A172 (cell line): ENCODE results near the gene NBEAL2. TPM values are rescaled to one million over a fixed set of nuclear protein-coding genes. Genes with fewer than 3 reads are reported as not detected.
A peak's percentile ranks its signal among the peaks of the same experiment; 100 is the strongest.

Experiments
- DNase-seq: peaks from one replicate; pipeline ENCODE4 v3.0.0-alpha.2; 2015; ENCODE audit warnings: low spot score
- total RNA-seq: library from RNA; depleted of rRNA; stranded (reverse); fragments of >200 nt; shearing (Covaris generic); gene quantifications from 2 replicates; pipeline ENCODE4 v1.2.3, GENCODE V29; 2014

The NBEAL2 gene
- total RNA-seq, 1 experiment from 2014 or later: 10.9 TPM

DNA sequence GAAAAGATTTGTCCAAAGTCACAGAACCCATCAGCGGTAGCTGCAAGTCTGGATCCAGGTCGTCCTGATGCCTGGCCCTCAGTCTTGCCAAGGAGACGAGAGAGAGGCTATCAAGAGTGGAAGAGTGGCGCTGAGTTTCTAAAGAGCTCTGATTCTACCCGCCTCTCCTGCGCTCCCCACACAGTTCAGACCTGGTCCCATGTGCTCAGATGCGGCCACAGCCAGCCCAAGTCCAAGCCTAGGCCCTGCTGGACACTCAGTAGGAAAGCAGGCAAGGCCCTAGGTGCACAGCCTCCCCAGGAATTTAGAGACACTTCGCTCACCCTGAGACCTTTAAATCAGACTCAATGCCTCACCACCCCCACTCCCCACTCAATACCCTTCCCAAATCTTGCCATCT lies 35.3 kb upstream of the NBEAL2 start:
- no peak for DNase-seq

DNA sequence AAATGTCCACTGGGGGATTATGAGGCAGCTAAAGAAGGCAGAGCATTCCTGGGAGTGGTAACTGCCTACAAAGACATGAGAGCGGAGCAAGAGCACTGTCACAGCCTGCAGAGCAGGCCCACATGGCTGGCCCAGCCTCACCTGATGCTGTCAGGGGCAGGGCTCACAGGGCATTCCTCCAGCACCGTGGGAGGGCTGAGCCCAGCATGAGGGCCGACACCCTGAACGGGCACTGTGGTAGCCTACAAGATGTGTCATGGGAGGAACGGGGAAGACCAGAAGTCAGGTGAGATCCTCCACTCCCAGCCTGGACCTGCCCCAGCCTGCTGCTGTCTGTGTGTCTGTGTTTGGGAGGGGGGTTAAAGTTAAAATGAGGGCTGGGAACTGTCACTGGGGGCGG lies 33.0 kb upstream of the NBEAL2 start:
- DNase-seq: no peak

DNA sequence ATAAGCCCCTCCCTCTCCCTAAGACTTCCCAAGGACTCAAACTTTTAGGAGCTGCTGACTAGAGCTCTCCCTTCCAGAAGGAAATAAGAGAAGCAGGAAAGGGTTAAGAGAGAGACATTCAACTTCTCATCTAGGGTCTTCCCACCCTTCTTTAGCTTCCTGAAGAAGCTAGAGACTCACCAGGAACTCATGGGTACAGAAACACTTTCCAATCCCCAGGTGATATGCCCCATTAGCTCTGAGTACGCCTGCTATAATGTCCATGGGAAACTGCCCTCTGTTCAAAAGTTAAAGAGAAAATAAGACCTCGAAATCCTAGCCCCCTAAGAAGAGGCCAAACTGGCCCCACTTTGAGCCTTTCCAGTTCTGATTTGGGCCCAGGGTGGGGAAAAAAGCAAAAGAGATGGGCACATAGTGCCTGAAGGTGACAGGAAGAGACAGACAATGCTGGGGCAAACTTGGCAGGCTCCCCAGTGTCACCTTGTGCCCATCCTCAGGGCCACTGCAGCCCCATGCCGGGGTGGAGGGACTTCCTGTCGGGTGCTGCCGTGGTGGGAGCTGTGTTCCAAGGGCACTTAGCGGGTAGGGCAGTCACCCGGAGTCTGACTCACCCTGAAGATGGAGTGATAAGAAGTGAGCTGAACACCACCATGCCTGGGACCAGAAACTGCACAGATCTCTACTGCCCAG lies 32.5 kb upstream of the NBEAL2 start:
- DNase-seq: peak; percentile 87

DNA sequence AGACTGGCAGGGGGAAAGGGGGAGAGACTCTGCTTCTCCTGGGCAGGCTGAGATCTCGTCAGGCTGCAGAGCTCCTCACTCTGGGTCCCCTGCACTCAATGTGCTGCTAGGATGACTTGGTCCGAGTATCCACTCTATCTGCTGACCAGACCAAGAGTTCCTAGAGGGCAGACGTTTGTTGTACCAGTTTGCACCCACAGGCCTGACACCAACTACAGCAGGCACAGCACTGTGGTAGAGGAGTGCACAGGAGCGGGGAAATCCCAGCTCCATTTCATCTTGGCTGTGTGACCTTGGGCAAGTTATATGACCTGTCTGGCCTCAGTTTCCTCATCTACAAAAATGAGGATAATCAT lies 31.9 kb upstream of the NBEAL2 start:
- no peak for DNase-seq

DNA sequence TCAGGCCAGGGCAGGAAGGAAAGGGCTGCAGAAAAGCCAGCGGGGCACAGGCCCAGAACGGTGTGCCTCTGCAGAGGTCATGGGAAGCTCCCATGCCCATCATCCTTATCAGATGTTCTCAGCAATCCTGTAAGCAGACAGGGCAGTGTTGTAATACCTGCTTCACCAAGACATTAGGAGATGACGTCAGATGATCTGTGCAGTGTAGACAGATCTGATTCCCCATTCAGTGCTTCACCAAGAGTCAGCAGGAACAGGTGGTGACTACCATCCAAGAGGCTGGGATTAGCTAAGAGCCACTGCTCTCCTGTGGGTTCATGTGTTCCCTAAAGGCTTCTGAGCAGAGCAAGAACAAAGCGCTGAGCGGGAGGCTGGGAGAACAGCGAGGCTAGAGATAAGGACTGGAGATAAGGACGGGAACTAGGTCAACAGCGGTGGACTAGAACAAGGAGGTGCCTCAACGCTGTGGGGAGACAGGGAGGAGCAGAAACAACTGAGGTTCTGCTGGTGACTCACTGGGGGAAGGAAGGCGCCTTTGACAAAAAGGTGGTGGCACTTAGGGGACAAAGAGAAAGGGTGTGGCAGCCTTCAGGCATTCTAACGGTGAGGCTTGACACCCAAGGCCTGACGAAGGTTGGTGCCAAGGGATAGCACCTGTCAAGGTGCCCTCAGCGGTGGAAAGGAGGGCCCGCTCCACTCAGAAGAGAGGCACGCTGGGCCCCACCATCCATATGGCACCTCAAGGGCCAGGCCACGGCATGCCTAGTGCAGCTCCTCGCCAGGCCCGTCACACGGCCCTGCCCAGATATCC lies 31.3 kb upstream of the NBEAL2 start:
- peak; percentile 82 for DNase-seq

DNA sequence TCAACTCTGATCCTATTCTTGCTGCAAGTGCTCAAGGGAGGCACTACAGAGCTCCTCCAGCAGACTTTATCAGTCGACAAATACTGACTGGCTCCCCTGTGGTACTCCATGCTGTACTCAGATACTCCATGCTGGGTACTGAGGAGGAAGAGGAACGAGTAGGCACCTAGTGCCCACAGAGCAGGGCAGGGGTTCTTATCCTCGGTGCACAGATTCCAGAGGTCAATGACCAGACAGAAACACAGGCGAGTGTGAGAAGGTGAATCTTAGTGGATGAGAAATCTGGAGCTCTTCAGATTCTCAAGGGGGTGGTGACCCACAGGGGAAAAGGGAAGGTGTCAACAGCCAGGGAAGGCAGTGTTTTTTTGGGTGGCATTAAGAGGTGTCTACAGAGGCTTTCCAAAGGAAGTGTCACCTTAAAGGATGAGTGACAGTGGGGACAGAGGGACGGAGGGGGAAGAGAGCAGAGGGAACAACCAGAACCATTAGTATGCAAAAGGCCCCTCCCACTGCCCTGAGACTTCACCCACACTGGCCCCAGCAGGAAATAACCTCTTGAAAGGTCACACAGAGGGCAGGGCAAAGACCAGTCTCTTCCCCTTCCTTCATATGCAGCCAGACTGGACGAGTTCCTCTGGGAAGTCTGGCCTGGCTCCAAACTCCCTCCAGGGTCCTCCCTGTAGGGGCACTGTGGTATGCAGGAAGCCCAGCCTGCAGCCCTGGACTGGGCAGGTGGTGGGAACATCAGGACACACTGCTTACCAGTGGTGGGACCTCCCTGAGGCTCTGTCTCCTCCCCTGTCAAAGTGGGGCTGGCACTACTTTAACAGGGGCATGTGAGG lies 30.4 kb upstream of the NBEAL2 start:
- peak; percentile 50 for DNase-seq

DNA sequence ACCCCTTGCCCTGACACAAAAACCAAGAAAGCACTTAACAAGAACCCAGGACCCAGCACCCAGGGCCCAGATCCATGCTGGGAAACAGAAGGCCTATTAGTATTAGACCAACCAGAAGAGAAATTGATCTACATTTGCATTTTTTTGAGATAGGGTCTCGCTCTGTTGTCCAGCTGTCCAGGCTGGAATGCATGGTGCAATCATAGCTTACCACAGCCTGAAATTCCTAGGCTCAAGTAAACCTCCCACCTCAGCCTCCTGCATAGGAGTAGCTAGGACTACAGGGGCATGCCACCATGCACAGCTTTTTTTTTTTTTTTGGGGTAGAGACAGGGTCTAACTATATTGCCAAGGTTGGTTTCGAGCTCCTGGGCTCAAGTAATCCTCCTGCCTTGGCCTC lies 29.3 kb upstream of the NBEAL2 start:
- no peak for DNase-seq

DNA sequence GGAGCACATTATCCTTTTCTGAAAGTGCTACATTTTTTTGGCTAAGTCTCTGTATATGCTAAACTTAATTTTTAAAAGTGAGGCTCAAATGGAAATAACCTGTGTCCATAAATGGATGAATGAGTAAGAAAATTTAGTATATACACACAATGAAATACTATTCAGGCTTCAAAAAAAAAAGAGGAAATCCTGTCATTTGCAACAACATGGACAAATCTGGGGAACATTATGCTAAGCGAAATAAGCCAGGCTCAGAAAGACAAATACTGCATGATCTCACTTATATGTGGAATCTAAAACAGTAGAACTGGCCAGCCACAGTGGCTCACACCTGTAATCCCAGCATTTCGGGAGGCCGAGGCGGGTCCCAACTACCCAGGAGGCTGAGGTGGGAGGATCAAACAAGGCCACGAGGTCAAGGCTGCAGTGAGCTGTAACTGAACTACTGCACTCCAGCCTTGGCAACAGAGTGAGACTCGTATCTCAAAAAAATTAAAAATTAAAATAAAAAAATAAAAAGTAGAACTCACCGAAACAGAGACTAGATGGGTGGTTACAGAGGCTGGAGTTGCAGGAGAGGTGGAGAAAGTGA lies 28.7 kb upstream of the NBEAL2 start:
- no peak for DNase-seq

DNA sequence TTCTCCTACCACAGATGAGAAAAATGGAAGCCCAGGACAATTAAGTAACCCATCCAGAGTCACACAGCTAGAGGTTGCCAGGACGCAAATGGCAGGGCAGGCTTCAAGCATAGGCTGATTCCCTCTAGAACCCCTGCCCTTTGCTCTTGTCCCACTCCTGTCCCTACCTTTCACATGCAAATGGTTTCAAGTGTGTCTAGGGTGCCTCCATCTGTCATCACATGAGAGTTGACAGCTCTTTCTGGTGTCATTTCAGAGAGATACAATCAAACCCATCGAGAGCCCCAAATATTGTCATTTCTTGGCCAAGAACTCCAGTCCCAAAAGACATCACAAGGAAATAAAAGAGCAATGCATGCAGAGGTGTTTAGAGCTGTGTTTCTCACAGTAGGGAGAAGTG lies 26.7 kb upstream of the NBEAL2 start:
- DNase-seq: no peak

DNA sequence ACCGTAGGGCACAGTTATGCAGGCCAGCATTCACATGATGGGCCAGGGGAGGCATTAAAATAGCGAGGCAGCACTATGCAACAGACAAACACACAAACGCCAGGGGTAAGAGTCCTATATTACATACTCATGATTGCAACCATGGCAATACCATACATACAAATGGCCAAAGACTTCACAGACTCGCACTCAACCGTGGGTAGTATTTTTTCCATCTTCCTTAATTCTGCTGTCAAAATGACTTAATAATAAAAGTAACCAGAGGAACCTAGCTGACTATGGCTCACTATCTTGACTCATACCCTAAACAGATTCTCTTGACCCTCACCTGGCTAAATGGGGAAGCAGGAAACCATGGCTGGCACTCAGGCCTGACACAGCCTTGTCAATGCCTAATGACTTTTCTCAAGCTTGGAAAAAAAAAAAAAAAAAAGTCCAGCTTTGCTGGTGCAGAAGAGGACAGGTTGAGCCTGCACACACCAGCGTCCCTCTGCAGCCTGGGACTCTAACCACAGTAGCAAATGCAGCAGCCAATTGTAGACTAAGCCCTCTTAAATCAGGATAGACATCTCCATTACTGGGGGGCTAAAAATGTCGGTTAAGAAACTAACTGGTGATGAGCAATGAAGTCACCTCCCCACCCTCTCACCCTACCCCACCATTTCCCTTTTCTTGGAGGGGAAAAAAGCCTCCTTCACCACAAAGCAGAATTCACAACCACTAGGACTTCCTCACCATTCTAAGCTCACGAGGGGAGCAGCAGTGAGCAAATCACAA lies 26.0 kb upstream of the NBEAL2 start:
- no peak for DNase-seq

DNA sequence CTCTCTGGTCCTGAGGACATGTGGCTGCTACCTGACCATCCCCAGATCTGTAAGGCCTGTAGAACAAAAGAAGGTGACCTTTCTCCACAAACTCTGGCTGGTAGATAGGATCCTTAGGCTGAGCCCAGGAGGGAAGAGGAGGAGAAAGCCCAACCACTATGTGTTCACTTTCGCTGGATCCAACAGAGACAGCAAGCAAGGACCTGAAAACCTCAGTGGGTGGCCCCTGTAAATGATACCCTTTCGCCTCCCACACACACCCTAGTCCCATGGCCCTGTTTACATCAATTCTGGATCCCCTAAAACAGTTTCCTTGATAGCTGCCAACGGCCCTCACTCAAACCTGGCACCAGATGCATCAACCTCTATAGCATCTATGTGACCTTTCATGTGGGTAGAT lies 25.3 kb upstream of the NBEAL2 start:
- DNase-seq: no peak

DNA sequence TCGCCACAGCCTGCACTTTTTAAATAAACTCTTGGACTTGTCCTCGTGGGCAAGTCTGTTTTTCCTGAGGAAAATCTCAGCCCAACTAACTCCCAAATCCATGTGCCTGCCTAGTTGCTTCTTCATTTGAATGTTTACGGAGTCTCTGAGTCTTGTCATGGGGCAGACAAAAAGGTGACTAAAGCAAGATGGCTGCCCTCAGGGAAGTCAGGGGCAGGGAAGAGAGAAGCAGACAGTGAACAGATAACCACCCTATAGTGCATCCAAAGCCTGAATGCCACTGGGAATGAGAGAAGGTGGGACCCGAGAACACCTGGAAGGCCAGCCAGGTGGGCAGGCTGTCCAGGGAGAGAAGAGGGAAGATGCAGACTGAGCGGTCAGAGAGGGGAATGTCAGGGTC lies 24.3 kb upstream of the NBEAL2 start:
- no peak for DNase-seq

DNA sequence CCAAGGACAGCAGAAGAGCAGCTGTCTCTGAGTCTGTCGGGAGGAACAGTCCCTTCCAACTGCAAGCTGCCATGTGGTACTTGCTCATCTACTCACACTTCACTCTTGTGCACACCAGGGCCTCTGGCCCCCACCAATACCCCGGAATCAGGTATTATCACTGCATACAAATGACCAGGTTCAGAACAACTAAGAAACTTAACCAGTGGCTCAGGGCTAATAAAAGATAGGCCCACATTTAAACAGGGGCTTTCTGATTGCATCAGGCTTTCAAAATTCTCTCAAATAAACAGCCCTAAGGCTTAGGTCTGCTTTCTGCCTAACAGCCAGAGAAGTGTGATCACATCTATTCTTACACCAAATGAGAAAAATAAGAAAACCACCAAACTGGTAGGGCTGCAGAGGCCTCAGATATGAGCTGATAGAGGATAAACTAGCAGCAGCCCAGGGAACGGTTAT lies 23.6 kb upstream of the NBEAL2 start:
- DNase-seq: no peak

DNA sequence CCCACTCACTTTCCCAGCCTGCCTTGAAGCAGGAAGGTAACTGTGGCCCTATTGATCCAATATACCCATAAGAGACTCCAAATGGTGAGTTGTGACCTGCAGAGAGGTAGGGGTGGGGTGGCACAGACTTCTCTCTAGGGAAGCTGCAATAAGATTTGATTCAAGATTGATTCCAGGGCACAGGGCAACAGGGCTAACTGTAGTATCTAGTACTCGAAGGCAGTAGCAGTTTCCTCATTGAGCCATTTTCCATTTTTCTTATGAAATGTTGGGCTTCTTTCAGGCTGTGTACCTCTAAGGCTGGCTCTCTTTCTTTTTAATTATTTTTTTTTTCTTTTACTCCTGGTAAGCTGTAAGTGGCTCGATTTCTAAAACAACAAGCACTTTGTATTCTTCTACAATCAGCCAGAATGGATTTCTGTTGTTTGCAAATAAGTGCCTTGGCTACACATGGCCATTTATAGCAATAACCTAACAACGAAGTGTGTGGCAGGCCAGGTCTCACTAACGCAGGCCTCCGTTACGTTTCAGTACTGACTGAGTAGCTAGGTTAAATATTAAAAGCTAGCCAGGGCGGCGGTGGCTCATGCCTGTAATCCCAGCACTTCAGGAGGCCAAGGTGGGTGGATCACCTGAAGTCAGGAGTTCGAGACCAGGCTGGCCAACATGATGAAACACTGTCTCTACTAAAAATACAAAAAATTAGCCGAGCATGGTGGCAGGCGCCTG lies 22.2 kb upstream of the NBEAL2 start:
- DNase-seq: no peak

DNA sequence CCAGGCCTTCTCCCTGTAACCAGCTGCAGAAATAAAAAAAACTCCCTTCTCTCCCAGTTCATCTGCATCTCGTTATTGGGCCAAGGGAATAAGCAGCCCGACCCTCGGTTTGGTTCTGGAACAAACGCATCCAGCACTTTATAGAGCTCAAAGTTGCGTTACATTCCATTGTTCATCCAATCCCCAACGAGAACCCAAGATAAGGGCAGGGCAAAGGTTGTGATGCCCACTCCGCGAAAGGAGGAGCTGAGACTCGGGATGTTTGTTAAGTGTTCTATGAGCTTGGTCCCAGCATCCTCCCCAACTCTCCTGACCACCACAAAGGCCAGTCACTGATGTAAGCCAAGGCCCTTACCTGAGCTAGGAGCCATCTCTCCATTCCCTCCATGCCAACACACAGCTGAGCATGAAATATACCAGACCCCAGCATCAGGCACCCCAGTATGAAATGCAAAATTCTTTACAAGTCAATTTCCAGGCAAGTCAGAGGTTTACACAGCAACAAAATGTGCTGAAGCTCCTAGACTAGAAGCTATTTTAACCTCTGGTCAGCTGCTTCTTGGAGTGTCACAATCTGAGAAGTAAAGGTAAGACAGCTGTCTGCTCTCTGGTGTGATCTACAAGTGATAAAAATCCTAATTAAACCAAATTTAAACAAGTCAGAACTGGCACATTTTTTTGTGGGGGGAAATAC lies 20.9 kb upstream of the NBEAL2 start:
- DNase-seq: no peak

DNA sequence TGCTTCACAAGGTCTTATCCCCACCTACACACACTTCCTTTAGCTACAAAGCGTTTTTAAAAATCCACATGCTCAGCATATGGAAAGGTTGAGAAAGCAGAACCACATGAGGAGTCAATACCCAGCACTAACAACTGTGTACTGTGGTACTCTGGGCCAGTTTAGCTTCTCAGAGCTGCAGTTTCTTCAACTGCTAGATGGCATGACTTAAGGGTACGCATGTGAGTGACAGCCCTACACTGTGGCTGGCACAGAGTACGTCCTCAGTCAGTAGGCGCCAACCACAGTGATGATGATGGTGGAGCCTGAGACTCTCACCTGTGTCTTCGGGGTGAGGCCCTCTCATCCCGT lies 20.3 kb upstream of the NBEAL2 start:
- no peak for DNase-seq

DNA sequence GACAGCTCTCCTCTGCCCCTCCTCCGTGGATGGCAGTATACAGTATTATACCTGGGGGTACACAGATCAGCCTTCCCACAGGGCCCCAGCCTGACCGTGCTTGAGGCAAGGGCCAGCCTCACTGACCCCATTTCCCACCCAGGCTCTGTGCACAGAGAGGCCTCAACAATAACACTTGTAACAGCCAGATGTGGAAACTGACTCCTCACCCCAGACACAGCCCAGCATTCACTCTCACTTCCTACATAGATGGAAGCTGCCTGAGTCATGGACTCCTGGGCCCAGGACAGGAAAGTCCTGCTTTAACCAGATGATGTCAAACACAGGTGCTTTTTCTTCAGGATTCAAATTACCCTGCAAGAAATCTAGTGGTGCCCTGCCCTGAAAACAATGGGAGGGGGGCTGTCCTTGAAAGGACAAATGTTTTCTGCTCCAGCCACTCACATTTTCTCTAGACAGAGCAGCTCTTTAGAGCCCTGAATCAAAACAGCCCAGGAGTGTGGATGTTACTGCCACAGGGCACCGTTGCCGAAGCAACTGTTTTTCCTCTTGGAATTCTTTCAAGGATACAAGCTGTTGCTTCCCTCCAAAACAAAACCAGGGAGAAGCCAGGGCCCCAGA lies 19.3 kb upstream of the NBEAL2 start:
- DNase-seq: no peak

DNA sequence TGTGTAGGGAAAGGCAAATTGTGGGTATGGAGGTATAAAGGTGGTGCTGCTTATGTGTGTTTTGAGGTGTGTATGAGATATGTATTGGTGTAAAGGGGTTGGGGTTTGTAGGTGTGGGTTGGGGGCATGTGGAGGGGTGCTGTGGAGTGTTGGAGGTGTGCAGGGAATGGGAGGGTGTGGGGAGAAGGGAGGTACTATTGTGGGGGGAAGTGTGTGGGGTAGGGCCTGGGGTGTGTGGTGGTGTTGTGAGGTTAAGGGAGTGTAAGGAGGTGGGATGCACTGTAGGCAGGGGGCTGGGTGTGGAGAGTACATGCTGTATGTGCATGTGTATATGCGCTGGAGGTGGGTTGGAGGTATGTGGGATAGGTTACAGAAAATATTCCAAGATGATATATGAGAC lies 18.6 kb upstream of the NBEAL2 start:
- no peak for DNase-seq

DNA sequence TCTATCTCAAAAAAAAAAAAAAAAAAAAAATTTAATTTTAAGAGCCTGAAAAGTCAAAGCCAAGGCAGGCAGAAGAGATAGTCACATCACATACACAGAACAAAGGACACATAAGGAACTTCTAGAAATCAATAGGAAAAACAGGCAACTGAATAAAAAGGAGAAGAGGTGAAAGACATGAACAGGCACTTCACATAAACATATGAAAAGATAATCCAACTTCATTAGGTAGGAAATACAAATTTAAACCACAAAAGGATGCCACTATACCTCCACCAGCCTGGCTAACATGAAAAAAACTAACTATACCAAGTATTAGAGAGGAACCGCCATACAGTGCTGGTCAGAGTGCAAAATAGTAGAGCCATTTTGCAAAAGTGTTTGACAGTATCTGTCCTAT lies 17.0 kb upstream of the NBEAL2 start:
- no peak for DNase-seq

DNA sequence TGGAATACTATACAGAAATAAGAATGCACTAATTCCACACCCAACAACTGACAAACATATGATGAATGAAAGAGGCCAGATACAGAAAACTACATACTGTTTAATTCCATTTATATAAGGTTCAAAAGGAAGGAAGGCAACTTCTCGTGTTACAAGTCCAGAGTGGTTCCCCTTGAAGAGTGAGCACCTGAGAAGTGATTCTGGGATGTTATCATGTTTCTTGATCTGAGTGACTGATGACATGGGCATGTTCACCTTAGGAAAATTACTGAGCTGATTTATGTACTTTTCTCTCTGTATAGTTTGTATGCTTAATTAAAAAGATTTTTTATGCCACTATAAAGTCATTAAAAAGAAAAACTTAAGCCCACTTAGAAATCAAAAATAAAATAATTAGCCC lies 16.5 kb upstream of the NBEAL2 start:
- DNase-seq: no peak
